ENCODE measurements around the gene FBF1.

Gene FBF1

DNA sequence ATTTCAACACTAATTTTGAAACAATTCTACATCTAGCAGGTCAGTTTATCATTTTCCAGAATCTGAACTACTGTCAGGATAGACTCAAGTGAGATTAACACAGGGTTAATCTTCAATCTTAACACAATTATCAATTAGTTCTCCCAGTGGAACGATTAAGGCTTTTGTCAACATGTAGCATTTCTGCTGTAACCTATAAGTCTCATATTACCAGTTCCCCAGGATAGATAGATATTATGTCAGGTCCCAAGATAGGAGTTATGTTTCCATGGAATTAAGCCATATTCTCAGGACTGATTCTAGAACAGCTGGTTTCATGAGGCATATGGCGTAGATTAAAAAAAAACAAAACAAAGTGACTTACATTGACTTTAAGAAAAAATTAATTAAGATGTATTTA is 4.4 kb upstream of the FBF1 start:
- no peak for FAIRE-seq

DNA sequence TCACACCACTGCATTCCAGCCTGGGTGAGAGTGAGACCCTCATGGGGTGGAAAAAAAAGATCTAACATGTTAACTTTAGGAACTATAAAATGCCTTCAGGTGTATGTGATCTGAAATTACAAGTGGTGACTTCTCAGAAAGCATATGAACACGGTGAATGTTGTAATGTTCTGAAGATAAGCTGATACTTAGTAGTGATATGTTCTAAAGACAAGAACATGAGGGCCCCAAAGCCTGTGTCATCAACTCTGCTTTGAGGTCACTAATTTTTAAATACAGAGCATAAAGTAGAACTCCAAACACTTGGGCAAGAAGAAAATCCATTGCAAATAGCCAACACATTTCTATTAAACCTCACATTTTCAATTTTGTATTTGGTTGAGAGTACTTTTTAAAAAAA is 2.6 kb upstream of the FBF1 start:
- FAIRE-seq = no peak

DNA sequence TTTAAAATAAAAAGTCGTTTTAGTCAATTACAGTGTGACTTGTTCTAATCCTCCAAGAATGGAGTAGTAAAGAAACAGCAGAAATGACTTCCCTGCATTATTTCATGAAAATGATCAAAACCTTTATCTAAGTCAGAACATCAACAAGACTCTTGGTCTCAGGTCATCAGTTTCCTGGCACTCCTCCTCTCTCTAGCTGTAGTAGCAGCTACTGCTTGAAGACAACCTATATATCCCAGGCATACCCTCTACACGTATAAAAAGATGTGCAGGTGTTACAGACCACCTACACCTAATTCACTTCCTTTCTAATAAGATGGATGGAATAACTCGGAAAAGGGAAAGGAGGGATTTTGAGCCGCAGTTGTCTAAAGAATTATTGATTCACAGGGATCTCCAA is 1.6 kb upstream of the FBF1 start:
- no peak for FAIRE-seq

DNA sequence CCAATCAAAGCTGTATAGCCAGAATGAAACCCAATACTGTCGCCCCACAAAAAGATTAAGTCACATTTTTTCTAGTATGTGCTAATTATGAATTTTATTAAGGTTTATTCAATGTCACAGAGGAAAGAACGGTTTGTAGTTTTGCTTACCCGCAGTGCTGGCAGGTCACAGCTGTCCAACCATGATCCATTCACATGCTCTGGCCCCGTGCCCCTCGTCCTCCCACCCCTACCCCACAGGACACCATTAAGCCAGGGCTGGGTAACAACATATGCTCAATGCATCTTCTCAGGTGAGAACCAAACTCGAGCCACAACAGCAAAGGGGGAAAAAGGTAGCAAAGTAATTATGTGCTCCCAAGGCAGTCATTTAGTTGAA is 589 bp upstream of the FBF1 start:
- FAIRE-seq = no peak

DNA sequence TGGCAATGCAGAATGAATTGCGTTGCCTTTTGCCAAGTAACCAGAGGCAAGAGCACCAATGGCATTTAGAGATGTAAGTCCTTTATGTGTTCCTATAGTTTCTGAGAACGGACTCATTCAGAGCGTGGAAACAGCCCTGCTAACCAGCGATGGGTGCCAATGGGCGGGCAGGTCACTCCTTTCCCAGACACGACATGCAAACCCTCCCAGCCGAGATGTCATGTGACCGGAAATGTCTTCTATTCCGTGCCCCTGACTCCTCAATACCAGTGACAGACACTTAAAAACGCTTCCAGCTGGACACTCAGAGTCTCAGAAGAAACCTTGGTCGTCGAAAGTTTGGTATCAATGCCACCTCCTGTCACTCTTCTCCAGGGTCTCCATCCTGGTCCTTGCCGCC is 3.2 kb downstream of the FBF1 start:
- no peak for FAIRE-seq

DNA sequence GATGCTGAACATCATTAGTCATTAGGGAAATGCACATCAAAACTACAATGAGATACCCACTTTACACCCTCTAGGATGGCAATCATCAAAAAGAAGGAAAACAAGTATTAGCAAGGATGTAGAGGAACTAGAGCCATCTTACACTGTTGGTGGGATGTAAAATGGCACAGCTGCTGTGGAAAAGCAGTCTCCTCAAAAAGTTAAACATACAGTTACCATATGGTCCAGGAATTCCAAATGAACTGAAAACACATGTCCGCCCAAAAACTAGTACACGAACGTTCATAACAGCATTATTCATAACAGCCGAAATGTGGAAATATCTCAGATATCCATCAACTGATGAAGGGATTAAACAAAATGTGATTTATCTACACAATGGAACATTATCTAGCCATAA is 7.0 kb downstream of the FBF1 start:
- FAIRE-seq = no peak

DNA sequence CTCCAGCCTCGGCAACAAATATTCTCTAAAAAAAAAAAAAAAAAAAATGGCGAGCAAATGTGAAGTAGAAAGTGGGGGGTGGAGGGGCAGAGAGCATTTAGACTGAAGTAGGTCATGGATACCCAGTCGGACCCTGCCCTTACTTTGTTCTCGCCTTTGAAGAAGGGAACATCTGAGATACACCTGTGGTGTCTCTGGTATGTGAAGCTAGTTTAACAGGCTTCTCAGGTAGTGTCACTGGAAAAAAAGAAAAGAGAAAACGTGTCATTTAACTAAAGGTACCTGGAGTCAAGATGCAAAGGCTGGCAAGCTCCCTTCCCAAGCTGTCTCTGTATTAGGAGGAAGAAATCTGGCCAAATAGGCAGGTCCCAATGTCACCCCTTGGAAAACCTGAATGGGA is 8.0 kb downstream of the FBF1 start:
- no peak for FAIRE-seq

DNA sequence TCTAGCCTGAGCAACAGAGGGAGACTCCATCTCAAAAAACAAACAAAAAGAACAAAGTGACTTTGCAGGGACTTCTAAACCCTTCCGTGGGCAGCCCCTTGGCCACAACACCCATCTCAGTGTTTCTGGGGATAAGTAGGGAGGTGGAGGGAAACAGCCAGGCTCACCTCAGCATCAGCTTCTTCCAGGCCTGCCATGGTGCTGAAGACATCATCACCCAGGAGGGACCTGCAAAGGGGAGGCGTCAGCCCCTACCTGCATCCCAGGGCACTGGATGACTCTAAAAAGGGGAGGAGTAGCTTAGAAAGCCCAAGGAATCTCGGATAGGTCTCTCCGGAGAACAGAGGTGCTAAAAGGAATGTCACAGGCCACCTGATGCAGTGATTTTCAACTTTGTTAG is 9.8 kb downstream of the FBF1 start:
- FAIRE-seq = no peak

DNA sequence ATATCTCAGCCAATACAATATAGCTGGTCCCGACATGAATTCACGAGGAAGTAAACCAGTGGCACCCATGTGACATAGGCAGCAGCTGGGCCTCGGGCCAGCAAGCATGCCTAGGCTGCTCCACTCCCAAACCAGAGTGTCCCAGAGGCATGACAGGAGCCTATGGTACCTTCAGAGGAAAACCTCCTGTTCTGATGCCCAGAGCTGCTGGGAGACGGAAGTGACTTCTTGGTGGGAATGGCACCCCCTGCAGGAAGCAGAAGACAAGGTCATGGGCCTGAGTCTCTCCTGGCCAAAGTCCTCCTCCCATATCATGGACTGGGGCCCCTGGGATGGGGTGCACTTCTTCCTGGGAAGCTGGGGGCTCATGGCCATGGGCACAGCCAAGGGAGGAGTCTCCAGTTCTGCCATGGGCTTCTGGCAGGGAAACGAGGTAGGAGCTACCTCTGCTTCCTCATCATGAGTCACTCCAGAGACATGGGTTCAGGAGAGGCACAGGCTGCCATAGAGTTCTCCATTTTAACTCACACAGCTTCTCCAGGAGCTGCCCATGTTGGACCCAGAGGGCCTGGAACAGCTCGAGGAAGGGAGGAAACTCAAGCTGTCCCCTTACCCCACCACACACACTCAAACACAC is 13.4 kb downstream of the FBF1 start:
- no peak for FAIRE-seq

DNA sequence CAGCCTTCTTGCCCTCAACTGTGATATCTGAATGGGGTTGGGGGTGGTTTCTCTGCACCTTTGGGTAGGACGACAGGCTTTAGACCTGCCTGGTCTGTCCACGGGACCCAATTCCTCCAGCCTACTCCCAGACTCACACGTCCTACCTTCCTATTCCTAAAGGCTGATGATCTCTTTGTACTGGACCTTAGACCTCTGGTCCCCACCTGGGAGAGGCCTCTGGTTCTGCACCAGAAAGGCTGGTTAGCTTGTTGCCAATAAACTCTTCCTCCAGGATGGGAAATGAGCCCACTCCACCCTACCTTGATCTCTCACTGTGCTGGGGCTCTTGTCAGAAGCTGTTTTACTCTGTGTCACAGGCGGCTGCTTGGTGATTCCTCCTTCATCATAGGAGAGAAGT is 14.4 kb downstream of the FBF1 start:
- no peak for FAIRE-seq

DNA sequence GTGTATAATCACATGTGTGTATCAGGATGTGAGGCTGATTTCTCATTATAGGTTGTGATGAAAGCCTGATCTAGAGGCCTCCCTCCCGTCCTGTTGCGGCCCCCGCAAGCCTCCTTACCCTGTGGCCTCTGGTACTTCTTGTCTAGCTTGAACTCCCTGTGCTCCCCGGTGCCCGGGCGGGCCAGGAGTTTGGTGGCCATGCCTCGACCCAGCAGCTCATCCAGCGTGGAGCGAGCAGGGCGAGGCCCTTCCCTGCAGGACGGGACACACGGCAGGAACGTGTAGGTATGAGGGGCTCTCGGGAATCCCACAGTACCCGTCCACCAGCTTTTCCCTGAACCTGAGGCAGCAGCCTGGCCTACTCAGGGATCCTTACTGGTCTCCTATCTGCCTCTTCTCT is 14.9 kb downstream of the FBF1 start:
- no peak for FAIRE-seq

DNA sequence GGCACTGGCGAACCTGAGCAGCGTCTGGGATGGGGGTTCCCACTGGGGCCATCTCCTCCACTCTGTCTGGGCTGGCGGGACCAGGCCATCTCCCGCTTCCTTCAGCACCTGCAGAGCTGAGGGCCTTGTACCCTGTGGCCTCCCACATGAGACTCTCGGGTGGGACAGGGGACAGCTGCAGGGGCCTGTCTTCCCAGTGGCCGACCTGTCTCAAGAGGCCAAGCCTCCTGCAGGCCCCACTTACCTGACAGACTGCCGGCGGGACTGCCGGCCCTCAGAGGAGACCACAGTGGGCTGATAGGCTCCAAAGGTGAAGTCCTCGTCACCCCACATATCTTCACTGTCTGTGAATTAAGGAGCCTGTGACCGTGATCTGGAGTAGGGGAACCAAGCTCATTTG is 15.7 kb downstream of the FBF1 start:
- no peak for FAIRE-seq

DNA sequence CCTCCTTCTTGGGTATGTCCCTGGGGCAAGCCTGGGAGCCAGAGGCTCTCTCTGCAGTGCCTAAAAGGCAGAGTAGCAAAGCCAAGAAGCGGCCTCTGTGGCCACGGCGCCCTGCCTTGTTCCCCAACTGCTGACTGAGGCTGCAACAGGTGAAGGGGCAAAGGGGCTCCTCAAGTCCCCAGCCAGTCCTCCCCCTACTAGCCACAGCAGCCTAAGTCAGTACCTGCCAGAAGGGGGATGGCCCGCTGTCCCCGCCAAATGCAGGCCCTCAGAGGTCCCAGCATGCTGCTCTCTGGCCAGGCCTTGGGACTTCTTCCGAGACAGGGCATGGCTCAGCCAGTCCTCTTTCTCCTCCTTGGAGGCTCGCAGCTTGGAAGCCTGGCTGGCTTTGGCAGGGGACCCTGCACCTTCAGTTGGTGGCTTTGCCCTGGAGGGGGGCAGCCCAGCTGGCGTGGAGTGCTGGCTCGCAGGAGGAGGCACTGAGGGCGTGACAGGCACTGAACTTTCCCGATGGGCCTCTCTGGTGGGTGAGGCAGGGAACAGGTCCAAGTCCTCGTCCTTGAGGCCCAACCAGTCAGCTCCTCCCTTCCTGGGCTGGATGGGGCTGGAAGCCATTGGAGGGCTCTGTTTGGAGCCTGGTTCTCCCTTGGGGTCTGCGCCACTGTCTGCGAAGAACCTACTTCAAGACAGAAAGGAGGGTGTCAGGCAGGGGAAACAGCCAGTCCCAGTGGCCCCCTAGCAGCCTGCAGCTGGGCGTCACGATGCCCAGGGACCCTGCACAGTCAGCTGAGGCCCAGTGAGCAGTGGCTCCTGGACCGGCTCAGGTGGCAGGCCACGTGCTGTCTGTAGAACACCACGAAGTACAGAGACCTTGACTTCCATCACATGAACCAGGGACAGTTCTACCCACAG is 17.6 kb downstream of the FBF1 start:
- FAIRE-seq = no peak

DNA sequence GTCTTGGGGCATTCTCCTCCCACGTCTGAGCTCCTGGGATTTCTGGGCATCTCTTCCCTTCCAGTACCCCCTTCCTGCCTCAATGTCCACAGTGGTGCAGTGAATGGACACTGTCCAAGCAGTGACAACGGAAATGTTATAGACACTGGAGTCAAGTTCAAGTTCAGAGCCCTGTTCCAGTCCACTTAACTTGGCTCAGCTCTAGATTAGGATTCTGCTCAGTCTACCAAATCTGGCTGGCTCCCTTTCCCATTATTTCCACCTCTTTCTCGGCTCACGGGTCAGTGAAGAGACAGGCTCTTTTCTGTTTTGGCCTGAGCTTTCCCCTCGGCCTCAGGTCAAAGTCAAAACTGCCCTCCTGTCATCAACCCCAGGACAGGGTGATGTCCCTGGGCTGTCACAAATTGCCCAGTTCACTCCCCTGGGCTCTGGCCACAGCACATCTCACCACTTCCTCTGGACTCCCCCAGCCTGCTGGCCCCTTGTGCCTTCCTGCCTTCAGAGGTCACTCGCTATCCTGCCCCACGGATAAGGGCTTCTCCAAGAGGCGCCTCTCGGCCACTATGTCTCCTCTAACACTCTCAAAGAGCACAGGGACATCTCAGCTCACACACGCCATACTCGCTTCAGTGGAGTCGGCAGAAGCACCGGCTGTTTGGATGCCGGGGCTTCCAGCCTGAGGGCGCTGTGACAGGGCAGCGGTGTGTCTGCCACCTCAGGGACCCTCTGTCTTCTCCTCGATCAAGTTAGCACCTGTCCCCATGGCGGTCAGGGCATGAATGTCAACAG is 18.5 kb downstream of the FBF1 start:
- no peak for FAIRE-seq

DNA sequence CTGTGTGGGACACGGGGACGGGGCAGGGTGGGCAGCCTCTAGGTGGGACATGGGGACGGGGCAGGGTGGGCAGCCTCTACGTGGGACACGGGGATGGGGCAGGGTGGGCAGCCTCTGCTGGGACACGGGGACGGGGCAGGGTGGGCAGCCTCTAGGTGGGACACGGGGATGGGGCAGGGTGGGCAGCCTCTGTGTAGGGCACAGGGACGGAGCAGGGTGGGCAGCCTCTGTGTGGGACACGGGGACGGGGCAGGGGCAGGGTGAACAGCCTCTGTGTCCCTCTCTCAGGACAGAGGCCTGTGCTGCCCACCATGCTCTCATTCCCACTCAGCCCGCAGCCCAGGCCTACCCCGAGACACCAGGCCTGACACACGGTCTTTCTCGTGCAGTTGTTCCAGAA is 19.2 kb downstream of the FBF1 start:
- FAIRE-seq = no peak

DNA sequence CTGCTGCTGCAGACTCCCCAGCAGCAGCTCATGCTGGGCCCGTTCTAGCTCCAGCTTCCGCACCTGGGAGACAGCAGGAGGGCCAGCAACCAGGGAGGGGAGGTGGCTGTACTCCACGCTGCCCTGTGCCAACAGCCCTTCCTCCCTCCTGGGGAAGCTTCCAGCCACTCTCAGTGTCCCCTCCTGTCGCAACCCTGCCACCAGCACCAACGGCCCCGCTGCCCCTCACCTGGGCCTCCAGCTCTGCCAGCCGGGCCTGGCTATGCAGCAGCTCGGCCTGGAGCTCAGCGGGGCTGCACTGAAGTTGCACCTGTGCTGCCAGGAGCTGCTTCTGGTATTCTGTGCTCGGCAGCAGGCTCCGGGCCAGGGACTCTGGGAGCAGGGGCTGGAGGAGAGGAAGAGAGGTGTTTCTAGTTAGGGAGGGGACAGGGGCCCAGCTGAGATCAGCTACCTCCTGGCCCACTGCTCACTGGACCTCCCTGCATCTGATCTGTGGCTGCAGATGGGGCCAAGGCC is 20.7 kb downstream of the FBF1 start:
- FAIRE-seq = no peak

DNA sequence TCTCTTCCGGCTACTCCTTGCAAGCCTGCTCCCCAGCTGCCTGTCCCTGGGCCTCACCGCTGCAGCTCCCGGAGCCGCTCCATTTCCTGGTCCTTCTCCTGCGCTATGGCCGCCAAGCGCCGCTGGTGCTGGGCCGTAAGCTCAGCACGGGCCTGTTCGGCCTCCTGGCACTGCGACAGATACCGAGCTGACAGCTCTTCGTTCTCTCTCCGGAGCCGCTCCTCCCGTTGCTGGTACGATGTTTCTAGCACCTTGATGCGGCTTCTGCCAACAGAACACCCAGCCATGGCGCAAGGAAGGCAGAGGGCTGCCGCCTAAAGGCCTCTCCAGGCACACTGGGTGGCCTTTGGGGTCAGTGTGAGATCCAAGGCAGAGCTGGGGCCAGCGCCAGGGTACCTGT is 21.2 kb downstream of the FBF1 start:
- no peak for FAIRE-seq

DNA sequence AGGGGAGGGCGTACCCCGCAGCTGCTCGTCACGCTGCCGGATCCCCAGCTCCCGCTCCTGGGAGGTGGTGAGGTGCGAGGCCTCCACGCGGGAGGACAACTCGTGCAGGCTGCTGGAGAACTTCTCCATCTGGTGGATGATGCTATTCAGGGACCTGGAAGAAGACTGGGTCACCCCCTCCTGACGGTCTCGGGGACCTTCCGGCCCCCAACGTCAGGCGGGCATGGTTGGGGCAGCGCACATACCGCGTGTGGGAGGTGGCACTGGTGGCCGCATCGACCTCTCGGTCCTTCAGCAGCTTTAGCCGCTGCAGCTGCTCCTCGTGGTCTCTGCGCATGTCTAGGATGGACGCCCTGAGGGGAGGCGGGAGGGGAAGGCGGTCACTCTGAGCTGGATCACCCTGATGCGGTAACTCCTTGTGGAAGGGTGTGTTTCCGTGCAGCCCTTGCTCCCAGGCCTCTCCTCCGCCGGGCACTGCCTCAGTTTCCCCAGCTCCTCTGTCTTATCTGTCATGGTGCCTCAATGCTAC is 22.9 kb downstream of the FBF1 start:
- no peak for FAIRE-seq

DNA sequence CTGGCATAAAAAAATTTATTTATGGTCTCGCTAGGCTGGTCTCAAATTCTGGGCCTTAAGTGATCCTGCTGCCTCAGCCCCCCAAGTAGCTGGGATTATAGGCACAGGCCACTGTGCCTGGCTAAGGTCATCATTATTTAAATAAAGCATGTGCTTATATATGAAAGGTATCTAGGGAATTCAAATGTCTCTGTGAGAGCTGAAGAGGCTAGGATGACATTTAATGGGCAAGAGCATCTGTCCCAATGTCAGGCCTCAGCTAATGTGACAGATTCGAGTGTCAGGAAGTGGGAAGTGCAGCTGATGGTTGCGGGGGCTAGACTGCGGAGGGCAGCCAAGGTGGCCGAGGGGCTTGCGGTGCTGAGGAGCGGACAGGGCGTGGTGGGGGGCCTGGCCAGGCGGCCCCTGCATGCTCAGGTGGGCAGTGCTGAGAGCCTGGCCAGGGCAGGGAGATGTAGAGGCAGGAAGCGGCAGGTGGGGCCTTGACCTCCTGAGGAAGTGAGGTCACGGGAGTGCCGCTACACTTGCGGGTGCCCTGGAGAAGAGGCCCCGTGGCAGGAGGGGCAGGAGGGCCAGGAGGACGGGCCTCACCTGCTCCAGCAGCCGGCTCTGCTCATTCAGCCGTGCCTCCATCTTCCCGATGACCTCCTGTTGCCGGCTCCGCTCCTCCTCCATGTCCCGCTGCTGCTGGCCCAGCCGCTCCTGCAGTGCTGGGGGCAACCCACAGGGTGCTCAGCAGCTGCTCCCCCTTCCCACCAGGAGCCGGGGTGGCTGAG is 23.5 kb downstream of the FBF1 start:
- no peak for FAIRE-seq

DNA sequence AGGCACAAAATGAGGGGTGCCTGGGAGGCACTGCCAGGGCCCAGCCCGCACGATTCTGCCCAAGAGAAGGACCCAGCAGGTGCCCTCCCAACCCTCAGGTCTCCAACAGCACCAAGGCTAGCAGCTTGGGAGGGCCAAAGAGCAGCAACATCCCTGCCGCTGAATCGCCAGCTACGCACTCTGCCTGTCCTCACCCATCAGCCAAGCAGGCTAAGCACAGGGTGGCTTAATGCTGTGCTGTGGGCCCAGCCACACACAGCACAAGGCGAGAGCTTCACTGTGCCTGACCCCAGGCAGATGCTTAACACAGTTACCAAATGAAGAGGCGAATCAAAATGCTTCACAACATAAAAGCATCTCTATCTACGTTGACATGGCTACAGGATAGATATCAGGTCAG is 25.6 kb downstream of the FBF1 start:
- no peak for FAIRE-seq

DNA sequence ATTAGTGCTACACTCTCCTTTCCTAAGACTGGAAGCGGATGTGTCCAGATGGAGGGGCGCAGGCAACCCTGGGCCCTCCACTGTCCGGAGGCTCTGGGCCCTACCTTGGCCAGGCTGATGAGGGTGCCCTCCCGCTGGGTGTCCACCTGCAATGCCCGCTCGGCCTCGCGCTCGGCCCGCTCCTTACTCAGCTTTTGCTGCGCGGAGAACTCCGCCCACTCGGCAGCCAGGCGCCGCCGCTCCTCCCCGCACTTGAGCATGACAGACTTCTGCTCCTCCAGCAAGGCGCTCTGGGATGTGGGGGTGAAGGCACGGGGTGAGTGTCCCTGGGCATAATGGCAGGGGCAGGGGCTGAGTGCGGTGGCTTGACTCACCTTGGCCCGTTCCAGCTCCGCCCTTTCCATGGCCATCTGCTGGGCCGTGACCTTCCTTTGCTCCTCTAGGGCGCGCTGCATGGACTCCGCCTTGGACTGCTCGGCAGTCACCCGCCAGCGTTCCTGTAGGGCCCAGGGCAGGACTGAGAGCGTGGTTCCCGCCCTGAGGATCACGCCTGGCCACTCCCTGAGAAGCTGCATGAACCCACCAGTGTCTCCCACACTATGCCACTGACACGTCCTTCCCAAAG is 26.1 kb downstream of the FBF1 start:
- FAIRE-seq = no peak
